ENCODE results near the gene CARM1. TPM values are rescaled to one million over a fixed set of nuclear protein-coding genes. Genes with fewer than 3 reads are reported as not detected.

The CARM1 gene
- 25.3 and 26.6 TPM in 2 replicates for total RNA-seq

DNA sequence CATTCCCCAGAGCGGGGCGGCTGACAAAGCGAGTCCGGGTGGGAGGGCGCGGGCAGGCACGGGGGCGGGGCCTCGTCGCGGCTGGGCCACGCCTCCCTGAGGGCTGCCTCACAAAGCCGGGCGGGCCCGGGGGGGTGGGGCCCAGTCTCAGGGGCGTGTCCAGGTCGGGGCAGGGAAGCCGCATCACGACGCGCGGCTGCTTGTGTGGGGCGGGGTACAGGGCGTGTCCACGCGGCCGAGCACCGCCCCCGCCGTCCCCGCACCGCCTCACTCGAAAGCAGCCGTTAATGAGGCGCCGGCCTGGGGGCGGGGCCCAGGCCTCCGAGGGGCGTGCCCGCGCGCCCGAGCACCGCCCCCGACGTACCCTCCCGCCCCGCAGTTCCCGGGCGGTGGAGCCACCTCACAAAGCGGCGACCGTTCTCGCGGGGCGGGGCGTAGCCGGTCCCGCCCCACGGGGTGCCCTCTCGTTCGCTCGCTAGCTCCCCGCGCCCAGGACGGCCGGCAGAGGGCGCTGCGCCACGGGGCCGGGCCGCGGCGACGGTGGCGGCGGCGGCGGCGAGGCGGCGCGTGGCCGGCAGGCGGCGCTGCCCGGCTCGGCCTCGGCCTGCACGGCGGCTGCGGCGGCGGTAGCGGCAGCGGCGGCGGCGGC lies at the start of gene CARM1:
Gene CARM1, plus strand, starts transcription at position 599 of the 649 bp plus-strand sequence. CDS start 150 bp downstream, outside the sequence.

DNA sequence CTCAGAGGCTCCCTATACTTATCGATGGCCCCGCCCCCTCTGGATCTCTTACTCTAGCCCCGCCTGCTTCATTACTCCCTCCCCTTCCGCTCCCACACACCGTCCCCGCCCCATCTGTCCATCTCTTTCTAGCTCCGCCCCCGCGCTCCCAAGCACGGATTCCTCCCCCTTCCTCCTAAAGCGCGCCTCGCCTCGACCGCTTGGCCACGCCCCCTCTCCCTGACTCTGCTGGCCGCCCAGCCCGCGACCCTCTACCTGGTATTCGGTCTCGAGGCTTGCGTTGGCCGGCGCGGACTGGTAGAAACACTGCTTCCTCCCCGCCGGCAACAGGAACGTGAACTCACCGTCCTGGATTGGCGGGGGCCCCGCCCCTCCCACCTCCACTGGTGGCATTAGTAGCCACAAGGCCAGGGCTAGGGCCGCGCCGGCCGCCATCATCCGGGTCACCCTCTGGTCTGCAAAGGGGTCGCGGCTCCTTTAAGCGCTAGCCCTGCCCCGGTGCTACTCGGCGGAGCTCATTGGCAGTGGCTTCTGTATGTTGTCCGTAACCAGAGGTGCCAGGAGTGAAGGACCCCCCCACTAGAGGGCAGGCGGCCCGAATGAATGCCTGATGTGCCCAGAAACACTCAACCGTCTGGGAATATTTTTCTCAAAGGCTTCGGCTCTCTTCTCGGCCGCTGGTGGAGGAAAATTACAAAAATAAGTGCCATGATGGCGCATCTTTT lies 35.4 kb upstream of the CARM1 start, which contains the start of gene TMED1:
Gene TMED1, minus strand, starts transcription at position 459 of the 725 bp plus-strand sequence. Its CDS starts 21 bp downstream, at position 438.

DNA sequence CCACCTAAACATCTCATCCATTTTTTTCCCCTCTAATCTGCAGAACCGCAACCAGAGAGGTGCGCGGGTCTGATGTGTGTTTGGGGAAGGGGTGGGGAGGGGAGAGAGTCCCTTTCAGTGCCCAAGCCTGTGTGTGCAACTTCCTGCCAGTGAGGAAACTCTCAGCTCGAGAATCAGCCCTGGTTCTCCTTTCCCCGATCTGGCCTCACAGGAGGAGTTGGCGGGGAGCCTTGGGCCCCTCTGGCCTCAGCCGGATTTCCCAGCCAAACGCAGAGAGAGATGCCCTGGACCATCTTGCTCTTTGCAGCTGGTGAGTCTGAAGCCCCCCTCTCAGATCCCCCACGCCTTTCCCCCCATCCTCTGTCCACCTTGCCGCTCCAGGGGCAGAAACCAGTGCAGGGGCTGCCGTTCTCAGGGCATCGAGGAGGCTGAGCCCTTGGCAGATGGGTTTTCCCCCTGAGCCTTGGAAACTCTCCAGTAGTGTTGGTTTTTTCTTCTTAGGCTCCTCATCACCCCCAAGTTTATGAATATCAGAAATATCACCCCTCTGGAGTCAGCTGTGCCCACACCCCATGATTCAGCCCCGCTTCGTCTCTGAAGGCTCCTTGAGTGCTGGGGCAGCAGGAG lies 23.0 kb upstream of the CARM1 start, which contains the start of gene C19orf38:
Gene C19orf38, plus strand, starts transcription at position 186 of the 627 bp plus-strand sequence. Its CDS starts 94 bp downstream, at position 280.

DNA sequence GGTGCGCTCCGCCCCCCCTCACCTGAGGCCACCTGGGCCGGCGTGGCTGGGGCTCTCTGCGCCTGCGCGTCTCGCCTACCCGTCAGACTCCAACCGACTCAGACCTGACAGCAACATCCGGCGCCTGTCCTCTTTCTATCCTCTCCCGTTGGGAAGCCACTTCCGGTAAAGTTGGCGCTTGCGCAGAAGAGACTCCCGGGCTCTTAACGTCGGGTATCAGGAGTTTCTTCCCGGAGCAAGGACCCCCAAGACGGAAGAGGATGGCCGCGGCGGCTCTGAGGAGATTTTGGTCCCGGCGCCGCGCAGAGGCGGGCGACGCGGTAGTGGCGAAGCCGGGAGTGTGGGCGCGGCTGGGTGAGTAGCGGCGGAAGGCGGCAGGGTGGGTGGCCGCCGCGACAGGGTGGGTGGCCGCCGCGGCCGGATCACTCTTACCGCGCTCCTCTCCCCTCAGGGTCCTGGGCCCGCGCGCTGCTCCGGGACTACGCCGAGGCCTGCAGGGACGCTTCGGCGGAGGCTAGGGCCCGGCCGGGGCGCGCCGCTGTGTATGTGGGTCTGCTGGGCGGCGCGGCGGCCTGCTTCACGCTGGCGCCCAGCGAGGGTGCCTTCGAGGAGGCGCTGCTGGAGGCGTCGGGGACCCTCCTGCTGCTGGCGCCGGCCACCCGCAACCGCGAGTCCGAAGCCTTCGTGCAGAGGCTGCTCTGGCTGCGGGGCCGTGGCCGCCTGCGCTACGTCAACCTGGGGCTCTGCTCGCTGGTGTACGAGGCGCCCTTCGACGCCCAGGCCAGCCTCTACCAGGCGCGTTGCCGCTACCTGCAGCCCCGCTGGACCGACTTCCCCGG lies 57.4 kb downstream of the CARM1 start, which contains the start of the genes TIMM29 and YIPF2:
Gene TIMM29, plus strand, starts transcription at position 249 of the 839 bp plus-strand sequence. Its CDS starts 12 bp downstream, at position 261.
Gene YIPF2, minus strand, starts transcription at position 77 of the 839 bp plus-strand sequence. CDS start 229 bp downstream, outside the sequence.

DNA sequence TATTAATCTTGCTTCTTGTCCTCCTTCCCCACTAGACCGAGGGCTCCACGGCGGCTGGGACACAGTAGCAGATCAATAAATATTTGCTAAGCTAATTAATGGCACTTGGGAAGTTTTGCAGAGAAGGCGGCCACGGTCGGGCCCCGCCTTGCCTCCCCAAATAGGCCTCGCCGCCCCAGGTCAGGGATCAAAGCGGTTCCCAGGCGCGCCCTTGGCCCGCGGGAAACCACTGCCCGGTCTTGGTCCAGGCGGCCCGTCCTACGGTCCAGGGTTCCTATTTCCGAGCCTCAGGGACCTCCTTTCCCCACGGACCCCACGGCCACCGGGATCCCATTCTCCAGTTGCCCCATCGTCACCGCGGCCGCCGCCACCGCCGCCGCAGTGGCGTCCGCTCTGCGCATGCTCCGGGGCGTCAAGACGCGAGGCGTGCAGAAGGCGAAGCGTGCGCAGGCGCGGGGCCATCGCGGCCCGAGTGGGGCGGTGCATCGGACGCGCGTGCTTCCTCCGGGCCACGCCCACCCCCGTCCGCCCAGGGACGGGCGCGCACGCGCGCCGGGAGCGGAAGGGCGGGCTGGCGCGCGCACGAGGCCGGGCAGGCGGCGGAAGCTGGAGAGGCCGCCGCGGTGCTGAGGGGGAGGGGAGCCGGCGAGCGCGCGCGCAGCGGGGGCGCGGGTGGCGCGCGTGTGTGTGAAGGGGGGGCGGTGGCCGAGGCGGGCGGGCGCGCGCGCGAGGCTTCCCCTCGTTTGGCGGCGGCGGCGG lies 89.1 kb downstream of the CARM1 start, which contains the start of gene SMARCA4:
Gene SMARCA4, plus strand, starts transcription at position 717 of the 759 bp plus-strand sequence. CDS start 23,122 bp downstream, outside the sequence.

Other genes with a start within 250 kb of the CARM1 start
- 26.1 and 40.2 TPM in 2 replicates for gene SLC44A2, start 246.0 kb upstream of the CARM1 start, total RNA-seq
- gene ILF3, start 217.2 kb upstream of the CARM1 start, total RNA-seq = 116 and 121 TPM in 2 replicates
- 36.3 and 40.8 TPM in 2 replicates for gene QTRT1, start 170.1 kb upstream of the CARM1 start, total RNA-seq
- 106 and 132 TPM in 2 replicates for gene DNM2, start 153.5 kb upstream of the CARM1 start, total RNA-seq
- gene TMED1, start 35.3 kb upstream of the CARM1 start, total RNA-seq = 33.9 and 42.6 TPM in 2 replicates
- gene C19orf38, start 23.1 kb upstream of the CARM1 start, total RNA-seq = 0.28 TPM in 1 of 2 replicates, not detected in the other
- gene YIPF2, start 57.1 kb downstream of the CARM1 start, total RNA-seq = 69.6 and 75.9 TPM in 2 replicates
- gene TIMM29, start 57.3 kb downstream of the CARM1 start, total RNA-seq = 24.2 and 27.0 TPM in 2 replicates
- gene SMARCA4, start 89.5 kb downstream of the CARM1 start, total RNA-seq = 91.1 and 95.7 TPM in 2 replicates
- 49.6 and 58.1 TPM in 2 replicates for gene LDLR, start 217.9 kb downstream of the CARM1 start, total RNA-seq